Subcutaneous abdominal adipose tissue (tissue), 5 donors: ENCODE measurements around the gene TCF4.

Experiments
- H3K27ac ChIP-seq: one replicate; pipeline ENCODE4 v1.7.0; 2013; ENCODE audit warnings: low read depth, mild to moderate bottlenecking, inconsistent platforms, low read length, moderate library complexity
- H3K27me3 ChIP-seq, 5 donors: one replicate each; pipeline ENCODE4 v1.7.0; 2013; ENCODE audit warnings: low read length in 5 of 5, inconsistent platforms in 1 of 5; ENCODE audit not compliant: control insufficient read depth in 5 of 5, insufficient read depth in 4 of 5
- H3K36me3 ChIP-seq, 5 donors: one replicate each; pipeline ENCODE4 v1.7.0; 2013; ENCODE audit warnings: low read length in 5 of 5; ENCODE audit not compliant: control insufficient read depth in 5 of 5, insufficient read depth in 5 of 5
- H3K4me1 ChIP-seq, 5 donors: one replicate each; pipeline ENCODE4 v1.7.0; 2013; ENCODE audit warnings: low read length in 5 of 5, mild to moderate bottlenecking in 3 of 5, moderate library complexity in 1 of 5; ENCODE audit not compliant: control insufficient read depth in 5 of 5, insufficient read depth in 5 of 5
- H3K4me3 ChIP-seq, 5 donors: one replicate each; pipeline ENCODE4 v1.7.0; 2013; ENCODE audit warnings: low read length in 5 of 5, low read depth in 1 of 5
- H3K9ac ChIP-seq, 5 donors: one replicate each; pipeline ENCODE4 v1.7.0; 2013; ENCODE audit warnings: low read length in 5 of 5, mild to moderate bottlenecking in 4 of 5, moderate library complexity in 3 of 5
- H3K9me3 ChIP-seq, 5 donors: one replicate each; pipeline ENCODE4 v1.7.0; 2013; ENCODE audit warnings: low read length in 5 of 5; ENCODE audit not compliant: control insufficient read depth in 5 of 5
- donor health status: healthy.
- donor health status: healthy.
- donor health status: healthy.
- donor health status: healthy.
- donor health status: healthy.

The TCF4 gene

GRCh38 chr18:55421615-55422419, 166.2 kb downstream of the TCF4 start:
- peak overlapping the region; percentile 44 to 76 (median 58) for H3K4me3 ChIP-seq
- H3K36me3 ChIP-seq: no peaks in the 10 kb centered on the region
- H3K9ac ChIP-seq: peak overlapping the region in 3 of 5 donors; percentile 16 to 44 (median 42)
- H3K9me3 ChIP-seq: no peaks in the 10 kb centered on the region
- H3K27ac ChIP-seq: peak overlapping the region; percentile 77
- H3K27me3 ChIP-seq: no peaks in the 10 kb centered on the region
- H3K4me1 ChIP-seq: peaks cover 2 to 47% (median 33%) of the 10 kb centered on the region in 5 donors

GRCh38 chr18:55421308-55421614, 166.7 kb downstream of the TCF4 start:
- no peaks in the 10 kb centered on the region for H3K36me3 ChIP-seq
- peak overlapping the region; percentile 77 for H3K27ac ChIP-seq
- H3K9me3 ChIP-seq: no peaks in the 10 kb centered on the region
- H3K27me3 ChIP-seq: no peaks in the 10 kb centered on the region
- peaks cover 2 to 53% (median 37%) of the 10 kb centered on the region in 5 donors for H3K4me1 ChIP-seq
- peak overlapping the region; percentile 29 to 74 (median 53) for H3K9ac ChIP-seq
- peak overlapping the region in 4 of 5 donors; percentile 7 to 76 (median 54) for H3K4me3 ChIP-seq

GRCh38 chr18:55420665-55421307, 167.2 kb downstream of the TCF4 start:
- Histone ChIP-seq H3K9me3 (no peaks in the 10 kb centered on the region), H3K27ac (peak overlapping the region; percentile 77), H3K4me3 (peak overlapping the region; percentile 50 to 76 (median 58)), H3K4me1 (peaks cover 2 to 58% (median 37%) of the 10 kb centered on the region in 5 donors), H3K27me3 (no peaks in the 10 kb centered on the region), H3K9ac (peak overlapping the region; percentile 29 to 74 (median 53)), H3K36me3 (no peaks in the 10 kb centered on the region)

- Histone ChIP-seq H3K27ac (peak overlapping the region; percentile 77), H3K9me3 (no peaks in the 10 kb centered on the region), H3K4me1 (peaks cover 2 to 62% (median 37%) of the 10 kb centered on the region in 5 donors), H3K36me3 (no peaks in the 10 kb centered on the region), H3K27me3 (no peaks in the 10 kb centered on the region), H3K4me3 (peak overlapping the region; percentile 50 to 76 (median 58)), H3K9ac (peak overlapping the region; percentile 11 to 74 (median 49))
Measured at GRCh38 chr18:55419947-55420664, 167.9 kb downstream of the TCF4 start.

- H3K27me3 ChIP-seq: no peaks in the 10 kb centered on the region
- peak overlapping the region; percentile 77 for H3K27ac ChIP-seq
- peaks cover 2 to 65% (median 37%) of the 10 kb centered on the region in 5 donors for H3K4me1 ChIP-seq
- peak overlapping the region in 2 of 5 donors; percentile 6 to 31 for H3K9ac ChIP-seq
- no peaks in the 10 kb centered on the region for H3K9me3 ChIP-seq
- no peaks in the 10 kb centered on the region for H3K36me3 ChIP-seq
- peak overlapping the region in 4 of 5 donors; percentile 29 to 76 (median 54) for H3K4me3 ChIP-seq
Measured at GRCh38 chr18:55419132-55419946, 168.7 kb downstream of the TCF4 start.

GRCh38 chr18:55418439-55418838, 169.6 kb downstream of the TCF4 start:
- no peaks in the 10 kb centered on the region for H3K36me3 ChIP-seq
- no peak overlapping the region for H3K4me3 ChIP-seq
- no peaks in the 10 kb centered on the region for H3K27me3 ChIP-seq
- H3K9ac ChIP-seq: no peak overlapping the region
- peaks cover 3 to 69% (median 37%) of the 10 kb centered on the region in 5 donors for H3K4me1 ChIP-seq
- H3K27ac ChIP-seq: peak overlapping the region; percentile 77
- no peaks in the 10 kb centered on the region for H3K9me3 ChIP-seq

- peak overlapping the region in 1 of 5 donors; percentile 13 for H3K4me3 ChIP-seq
- peak overlapping the region; percentile 77 for H3K27ac ChIP-seq
- H3K4me1 ChIP-seq: peaks cover 2 to 69% (median 29%) of the 10 kb centered on the region in 5 donors
- H3K9me3 ChIP-seq: no peaks in the 10 kb centered on the region
- H3K9ac ChIP-seq: no peak overlapping the region
- H3K27me3 ChIP-seq: no peaks in the 10 kb centered on the region
- H3K36me3 ChIP-seq: no peaks in the 10 kb centered on the region
Measured at GRCh38 chr18:55416791-55417190, 171.2 kb downstream of the TCF4 start.

- H3K4me1 ChIP-seq: peaks cover 2 to 61% (median 20%) of the 10 kb centered on the region in 5 donors
- H3K4me3 ChIP-seq: peak overlapping the region in 1 of 5 donors; percentile 12
- no peak overlapping the region for H3K27ac ChIP-seq
- no peaks in the 10 kb centered on the region for H3K9me3 ChIP-seq
- H3K27me3 ChIP-seq: no peaks in the 10 kb centered on the region
- H3K9ac ChIP-seq: no peak overlapping the region
- H3K36me3 ChIP-seq: no peaks in the 10 kb centered on the region
Measured at GRCh38 chr18:55415258-55415871, 172.6 kb downstream of the TCF4 start.

- Histone ChIP-seq H3K27me3 (no peaks in the 10 kb centered on the region), H3K36me3 (no peaks in the 10 kb centered on the region), H3K4me3 (no peak overlapping the region), H3K9ac (no peak overlapping the region), H3K9me3 (no peaks in the 10 kb centered on the region), H3K27ac (no peak overlapping the region), H3K4me1 (peaks cover 2 to 52% (median 13%) of the 10 kb centered on the region in 5 donors)
Measured at GRCh38 chr18:55414475-55414874, 173.5 kb downstream of the TCF4 start.
